Neural cell (in vitro differentiated cells): ENCODE measurements around the gene UNC13B.

Experiments
- CTCF ChIP-seq: fragments of 450-650 bp; IDR thresholded peaks from 2 replicates; pipeline ENCODE4 v1.5.1; 2014; ENCODE audit warnings: antibody characterized with exemption, mild to moderate bottlenecking, moderate library complexity; ENCODE audit not compliant: poor library complexity, severe bottlenecking
- EP300 ChIP-seq: fragments of 450-650 bp; conservative IDR thresholded peaks from 2 replicates; pipeline ENCODE4 v1.6.1; 2014; ENCODE audit warnings: antibody characterized with exemption, mild to moderate bottlenecking, moderate library complexity; ENCODE audit not compliant: poor library complexity, severe bottlenecking
- EZH2 ChIP-seq: fragments of 200-600, 300-800 bp; shearing (Covaris generic), sonication (generic); IDR thresholded peaks from 2 replicates; pipeline ENCODE4 v1.6.1; 2014; ENCODE audit warnings: antibody characterized with exemption, low read length, borderline replicate concordance, mild to moderate bottlenecking; ENCODE audit not compliant: insufficient read depth, poor library complexity, severe bottlenecking
- MXI1 ChIP-seq: fragments of 450-650 bp; conservative IDR thresholded peaks from 2 replicates; pipeline ENCODE4 v1.6.1; 2014; ENCODE audit warnings: antibody characterized with exemption, mild to moderate bottlenecking; ENCODE audit not compliant: poor library complexity, severe bottlenecking
- POLR2AphosphoS5 ChIP-seq: IDR thresholded peaks from 2 replicates; pipeline ENCODE4 v1.6.1; 2012
- RAD21 ChIP-seq: fragments of 450-650 bp; conservative IDR thresholded peaks from 2 replicates; pipeline ENCODE4 v1.6.1; 2014; ENCODE audit warnings: antibody characterized with exemption, mild to moderate bottlenecking, moderate library complexity
- REST ChIP-seq: IDR thresholded peaks from 2 replicates; pipeline ENCODE4 v1.6.1; 2012; ENCODE audit warnings: borderline replicate concordance
- SMC3 ChIP-seq: fragments of 450-650 bp; conservative IDR thresholded peaks from 2 replicates; pipeline ENCODE4 v1.6.1; 2014; ENCODE audit warnings: antibody characterized with exemption, mild to moderate bottlenecking, moderate library complexity; ENCODE audit not compliant: poor library complexity
- TAF1 ChIP-seq: IDR thresholded peaks from 2 replicates; pipeline ENCODE4 v1.6.1; 2012; ENCODE audit warnings: low read depth

- TF ChIP-seq CTCF (no peak), POLR2AphosphoS5 (no peak), RAD21 (no peak), MXI1 (no peak), REST (no peak), EP300 (no peak), EZH2 (no peak), SMC3 (no peak), TAF1 (no peak)
Measured at GRCh38 chr9:35380619-35381018, 218.8 kb downstream of the UNC13B start.
